Umbilical cord (tissue), 2 donors: ENCODE measurements around the gene TSC22D1. TPM values are rescaled to one million over a fixed set of nuclear protein-coding genes. Genes with fewer than 3 reads are reported as not detected.

Experiments
- DNase-seq: peaks from one replicate; pipeline ENCODE4 v3.0.0-alpha.2; 2015; ENCODE audit warnings: low spot score
- total RNA-seq: library from RNA; depleted of rRNA; stranded (reverse); fragments of >200 nt; gene quantifications from one replicate; pipeline ENCODE4 v1.2.3, GENCODE V29; 2014; ENCODE audit warnings: low replicate concordance; ENCODE audit not compliant: insufficient read depth

The TSC22D1 gene
- total RNA-seq, 1 donor from 2014 or later: 217 TPM

DNA sequence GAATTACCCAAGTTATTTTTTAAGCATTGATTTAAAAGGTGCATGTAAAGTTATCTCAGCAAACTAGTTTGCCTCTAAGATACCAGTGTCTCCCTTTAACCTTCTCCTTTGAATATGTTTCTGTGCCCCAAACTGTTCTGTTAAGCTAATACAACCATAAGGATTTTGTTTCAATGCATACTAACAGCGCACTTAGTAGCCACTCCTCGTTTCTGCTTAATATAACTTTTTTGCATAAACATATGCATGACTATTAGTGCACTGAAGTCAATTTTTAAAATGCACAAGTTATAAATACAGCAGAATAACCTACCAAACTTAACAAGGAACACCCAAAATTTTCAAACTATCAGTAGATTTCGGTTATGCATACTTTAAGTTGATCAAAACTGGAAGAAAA, 123.1 kb downstream of the TSC22D1 start:
- no peak for DNase-seq

DNA sequence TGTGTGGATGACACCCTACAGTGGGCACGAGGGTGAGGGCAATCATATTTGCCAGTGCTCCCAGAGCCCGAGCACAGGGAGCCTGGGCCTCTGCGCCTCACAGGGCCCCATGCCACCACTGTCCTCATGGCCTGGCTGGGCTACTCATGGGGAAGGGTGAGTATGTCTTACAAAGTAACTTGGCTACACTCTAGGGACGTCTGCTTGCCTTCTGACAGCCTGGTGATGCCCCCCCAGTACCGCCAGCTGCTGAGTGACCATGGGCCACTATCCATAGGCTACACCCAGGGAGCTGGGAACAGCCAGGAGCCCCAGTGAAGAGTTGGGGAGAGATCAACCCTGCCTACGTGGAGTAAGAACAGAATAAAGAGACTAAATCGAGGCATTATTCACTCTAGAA, 123.7 kb downstream of the TSC22D1 start:
- DNase-seq: no peak

DNA sequence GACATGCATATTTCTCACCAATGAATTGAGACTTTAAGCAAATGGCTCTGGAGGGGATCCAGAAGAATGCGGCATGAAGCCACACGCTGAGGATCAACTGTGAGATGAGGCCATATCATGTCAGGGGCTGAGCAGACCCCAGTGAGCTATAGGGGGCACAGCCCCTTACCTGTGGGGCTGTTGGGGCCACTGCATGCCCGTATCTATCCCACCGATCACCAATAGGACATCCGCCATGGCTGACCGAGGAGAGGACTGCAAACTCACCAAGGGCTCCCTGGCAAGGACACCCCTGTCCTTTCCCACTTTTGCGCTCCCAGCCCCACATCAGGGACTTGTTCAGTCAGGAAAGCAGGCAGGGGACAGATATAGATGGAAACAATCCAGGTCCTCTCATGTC, 124.5 kb downstream of the TSC22D1 start:
- no peak for DNase-seq

- no peak for DNase-seq
Observed at GRCh38 chr13:44451126-44451525, 125.0 kb downstream of the TSC22D1 start.

GRCh38 chr13:44449999-44450821, 125.9 kb downstream of the TSC22D1 start:
- DNase-seq: no peak

GRCh38 chr13:44448875-44449274, 127.3 kb downstream of the TSC22D1 start:
- no peak for DNase-seq

DNA sequence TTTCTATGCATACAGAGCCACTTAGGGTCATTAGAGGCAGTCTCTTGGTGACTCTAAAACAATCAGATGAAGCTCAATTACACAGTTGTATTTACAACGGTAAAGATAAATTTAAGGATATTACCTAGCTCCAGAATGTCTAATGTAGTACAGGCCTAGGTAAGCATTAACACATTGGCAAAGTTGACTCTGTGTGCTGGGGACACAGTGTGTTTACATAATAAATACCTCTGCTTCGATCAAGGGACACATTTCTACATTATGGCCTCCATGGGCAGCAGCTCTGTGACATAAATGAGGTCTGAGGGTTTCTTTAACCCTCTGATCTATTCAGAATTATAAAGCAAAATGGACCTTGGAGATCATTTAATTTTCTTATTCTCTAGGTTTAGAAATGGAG, 127.8 kb downstream of the TSC22D1 start:
- no peak for DNase-seq

DNA sequence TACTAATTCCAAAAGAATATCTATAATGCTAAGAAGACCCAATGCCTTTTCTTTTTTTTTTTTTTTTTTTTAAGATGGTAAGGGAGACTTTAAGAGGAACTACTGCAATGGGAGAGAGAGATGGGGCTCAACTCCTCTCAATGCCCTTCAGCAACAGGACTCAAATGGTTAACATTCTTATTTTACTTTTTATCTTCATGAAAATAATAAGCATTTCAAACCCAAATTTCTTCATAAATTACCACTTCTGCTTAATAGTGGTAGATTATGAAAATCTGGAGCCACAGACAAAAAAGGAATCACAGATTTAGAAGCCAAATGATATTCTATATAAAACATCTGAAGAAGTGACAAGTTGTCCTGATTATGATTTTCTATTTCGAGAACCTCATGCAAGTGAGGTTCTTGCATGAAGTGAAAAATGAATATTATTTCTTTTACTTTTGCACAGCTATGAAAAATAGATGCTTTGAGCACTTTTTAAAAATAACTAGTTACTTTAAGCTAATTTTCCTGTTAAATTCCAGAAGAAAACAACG, 128.3 kb downstream of the TSC22D1 start:
- DNase-seq: no peak

DNA sequence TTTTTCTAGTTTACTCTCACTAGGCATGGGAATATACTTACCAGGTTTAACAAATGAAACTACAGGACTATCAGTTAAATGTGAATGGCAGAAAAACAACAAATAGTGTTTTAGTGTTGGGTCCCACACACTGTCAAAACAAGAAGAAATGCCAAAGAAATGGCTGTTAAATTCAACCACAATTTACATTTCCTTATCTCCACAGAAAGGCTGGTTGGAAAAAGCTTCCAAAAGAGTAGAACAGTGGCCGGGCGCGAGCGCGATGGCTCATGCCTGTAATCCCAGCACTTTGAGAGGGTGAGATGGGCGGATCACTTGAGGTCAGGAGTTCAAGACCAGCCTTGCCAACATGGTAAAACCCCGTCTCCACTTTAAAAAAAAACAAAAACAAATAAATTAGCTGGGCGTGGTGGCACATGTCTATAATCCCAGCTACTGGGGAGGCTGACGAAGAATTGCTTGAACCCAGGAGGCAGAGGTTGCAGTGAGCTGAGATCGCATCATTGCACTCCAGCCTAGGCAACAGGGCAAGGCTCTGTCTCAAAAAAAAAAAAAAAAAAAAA, 136.0 kb downstream of the TSC22D1 start:
- DNase-seq: no peak

- peak; percentile 37 for DNase-seq
Observed at GRCh38 chr13:44439452-44440024, 136.6 kb downstream of the TSC22D1 start.

DNA sequence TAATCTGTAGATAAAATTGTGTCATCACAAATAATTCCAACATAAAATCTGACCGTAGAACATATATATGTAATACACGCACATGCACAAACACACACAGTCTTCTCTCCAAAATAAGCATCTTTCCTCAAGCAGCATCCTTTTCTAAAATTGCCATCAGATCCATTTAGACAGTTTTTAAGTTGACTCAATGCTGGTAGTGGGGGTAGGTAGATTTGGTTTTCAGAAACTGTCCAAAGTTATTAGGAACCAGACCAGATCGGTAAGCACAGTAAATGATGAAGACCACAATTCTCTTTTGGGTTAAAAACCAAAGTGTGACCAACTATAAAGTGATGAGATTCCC, 137.9 kb downstream of the TSC22D1 start:
- no peak for DNase-seq

- peak; percentile 68 for DNase-seq
Observed at GRCh38 chr13:44437356-44438233, 138.5 kb downstream of the TSC22D1 start.

DNA sequence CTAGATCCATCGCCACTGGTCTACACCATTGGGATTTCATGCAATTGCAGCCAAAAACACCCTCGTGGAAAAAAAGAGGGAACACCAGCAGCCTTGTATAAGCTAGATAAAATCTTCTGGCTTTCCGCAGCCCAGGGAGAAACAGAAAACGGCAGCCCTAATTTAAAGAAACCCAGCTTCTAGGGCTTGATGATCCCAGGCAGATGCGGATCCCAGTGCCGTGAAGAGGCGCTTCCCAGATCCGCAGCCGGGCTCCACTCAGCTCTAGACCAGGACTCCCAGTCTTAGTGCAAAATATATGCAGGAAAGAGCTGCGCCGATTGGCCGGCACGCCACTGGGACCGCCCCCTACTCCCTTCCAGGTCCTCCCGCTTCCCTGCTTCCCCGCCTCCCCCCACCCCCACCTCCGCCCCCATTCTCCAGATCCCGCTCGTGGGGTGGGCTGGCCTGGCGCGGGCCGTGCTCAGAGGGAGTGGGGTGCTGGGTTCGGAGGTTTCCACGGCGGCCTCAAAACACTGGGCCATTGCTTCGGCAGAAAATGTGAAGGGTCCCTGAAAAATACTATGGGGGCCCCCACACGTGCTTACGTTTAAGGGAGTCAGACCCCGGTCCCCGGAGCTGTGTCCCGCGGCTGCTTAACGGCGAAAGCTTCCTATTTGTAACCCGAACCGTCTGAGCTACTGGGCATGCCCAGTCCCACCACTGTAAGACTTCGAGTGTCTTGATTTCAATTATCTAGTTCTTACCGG, 139.4 kb downstream of the TSC22D1 start:
- peak; percentile 95 for DNase-seq

GRCh38 chr13:44435919-44436510, 140.1 kb downstream of the TSC22D1 start:
- DNase-seq: peak; percentile 14

GRCh38 chr13:44435142-44435918, 140.8 kb downstream of the TSC22D1 start:
- peak; percentile 99 for DNase-seq

DNA sequence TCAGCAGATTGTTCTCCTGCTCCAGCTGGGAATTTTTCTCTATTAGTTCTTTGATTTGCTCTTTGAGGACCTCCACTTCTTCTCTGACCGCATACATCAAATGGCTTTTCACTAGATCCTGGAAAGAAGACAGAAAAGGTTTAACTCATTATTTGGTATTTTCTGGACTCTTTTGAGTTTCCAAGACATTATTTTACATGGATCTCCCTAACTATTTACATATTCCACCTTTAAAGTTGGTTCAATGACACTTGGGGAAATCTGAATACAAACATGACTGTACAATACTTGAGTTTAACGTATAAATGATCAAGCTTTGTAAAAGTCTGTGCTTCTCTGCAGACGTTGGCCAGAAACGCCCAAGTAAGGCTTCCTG, 141.4 kb downstream of the TSC22D1 start:
- no peak for DNase-seq

DNA sequence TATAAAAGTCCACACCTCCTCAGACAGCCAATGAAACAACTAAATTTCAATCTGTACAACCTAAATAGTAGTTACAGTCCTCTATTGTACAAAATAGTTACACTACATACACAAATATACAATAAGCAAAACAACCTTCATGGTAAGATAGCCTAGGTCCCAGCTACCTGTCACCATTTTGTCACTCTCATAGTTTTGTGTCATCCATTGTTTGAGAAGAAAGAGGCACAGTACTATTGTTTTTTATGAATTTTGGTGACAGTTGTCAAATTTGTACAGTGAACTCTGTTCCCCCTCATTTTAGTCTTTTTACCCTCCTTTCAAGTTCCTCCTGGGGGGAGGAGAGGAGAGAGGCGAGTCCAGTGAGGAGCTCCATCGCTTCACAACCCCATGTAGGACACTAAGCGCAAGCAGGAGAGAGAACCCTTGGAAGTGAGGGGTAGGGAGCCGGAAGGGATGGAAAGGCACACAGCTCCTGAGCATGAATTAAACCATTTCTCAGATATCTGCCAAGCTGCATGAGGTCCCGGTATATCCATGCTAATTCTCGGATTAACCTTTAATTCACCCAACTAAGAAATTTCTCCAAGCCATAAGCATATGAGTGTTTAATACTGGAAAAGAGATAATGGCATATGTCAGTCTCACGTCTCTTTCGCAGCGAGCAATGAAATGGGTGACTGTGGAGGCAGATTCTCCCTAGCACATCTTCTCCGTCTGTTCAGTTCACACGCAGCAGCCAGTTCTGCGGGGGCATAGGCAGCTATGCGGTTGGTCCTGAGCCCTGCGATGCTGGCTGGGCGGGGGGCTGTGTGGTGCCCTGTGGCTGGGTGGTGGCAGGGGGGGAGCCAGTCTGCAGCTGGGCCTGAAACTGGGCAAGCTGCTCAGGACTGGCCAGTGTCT, 142.0 kb downstream of the TSC22D1 start:
- DNase-seq: no peak

DNA sequence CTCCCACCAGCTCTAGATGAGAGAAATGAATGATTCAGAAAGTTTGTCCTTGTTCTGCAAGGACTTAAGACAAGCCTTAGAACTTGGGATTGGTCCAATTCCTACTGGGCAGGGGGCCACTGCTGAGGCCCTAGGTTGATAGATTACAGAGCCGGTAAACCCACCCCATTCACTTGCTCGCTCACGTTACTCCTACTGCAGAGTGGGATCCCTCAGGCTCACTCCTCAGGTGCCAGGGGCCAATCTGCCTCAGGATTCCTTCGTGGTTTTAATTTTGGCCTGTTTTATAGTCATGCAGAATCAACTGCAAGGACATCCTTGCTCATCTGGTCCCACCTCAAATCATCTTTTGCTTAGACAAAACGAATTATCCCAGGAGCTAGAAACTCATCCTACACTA, 143.5 kb downstream of the TSC22D1 start:
- no peak for DNase-seq

DNA sequence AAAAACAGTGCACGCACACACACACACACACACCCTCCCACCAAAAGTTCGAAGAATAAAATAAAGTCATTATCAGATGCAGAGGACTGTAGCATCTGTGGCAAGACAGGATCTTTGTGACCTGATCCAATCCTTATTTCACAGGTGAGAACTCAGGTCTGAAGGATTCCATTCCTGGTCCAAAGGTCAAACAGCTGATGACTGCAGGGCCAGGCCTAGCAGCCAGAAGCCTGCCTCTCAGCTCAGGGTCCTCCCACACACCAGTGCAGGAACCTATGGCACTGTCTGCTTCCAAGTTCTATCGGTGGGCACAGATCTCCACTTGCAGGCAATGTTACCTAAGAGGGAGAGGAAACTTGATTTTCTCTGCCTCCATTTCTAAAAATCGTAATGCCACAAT, 145.0 kb downstream of the TSC22D1 start:
- DNase-seq: no peak
